ENCODE data around the gene COL15A1. TPM values are rescaled to one million over a fixed set of nuclear protein-coding genes. Genes with fewer than 3 reads are reported as not detected.
A peak's percentile ranks its signal among the peaks of the same experiment; 100 is the strongest.

COL15A1 gene
- total RNA-seq, 1 donor from 2014 or later, result 8.0 TPM

DNA sequence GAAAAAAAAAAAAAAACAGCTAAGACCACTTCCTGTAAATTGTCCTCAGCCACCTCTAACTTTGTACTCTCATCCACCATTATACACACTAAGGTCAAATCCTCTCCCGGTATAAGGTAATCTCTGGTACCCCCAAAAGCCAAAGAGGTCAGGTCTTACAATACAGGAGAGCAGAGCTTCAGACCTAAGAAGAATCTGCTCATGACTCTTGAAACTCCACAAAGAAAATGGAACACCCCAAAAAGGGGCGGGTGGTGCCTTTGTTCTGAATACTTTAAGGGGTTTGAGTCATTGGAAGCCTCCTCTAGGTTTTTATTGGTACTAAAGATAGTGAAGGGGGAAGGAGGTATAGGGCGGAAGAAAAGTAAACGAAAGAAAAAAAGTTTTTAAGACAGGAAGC, 69.8 kb downstream of the COL15A1 start:
- Histone ChIP-seq H3K36me3 (no peaks in the 10 kb centered on the region), H3K27me3 (ENCODE audit: low read depth) (no peaks in the 10 kb centered on the region), H3K9me3 (peaks cover 3% of the 10 kb centered on the region), H3K27ac (no peak overlapping the region), H3K4me1 (no peaks in the 10 kb centered on the region), H3K4me3 (no peak overlapping the region)
- TF ChIP-seq, protein P1, sequence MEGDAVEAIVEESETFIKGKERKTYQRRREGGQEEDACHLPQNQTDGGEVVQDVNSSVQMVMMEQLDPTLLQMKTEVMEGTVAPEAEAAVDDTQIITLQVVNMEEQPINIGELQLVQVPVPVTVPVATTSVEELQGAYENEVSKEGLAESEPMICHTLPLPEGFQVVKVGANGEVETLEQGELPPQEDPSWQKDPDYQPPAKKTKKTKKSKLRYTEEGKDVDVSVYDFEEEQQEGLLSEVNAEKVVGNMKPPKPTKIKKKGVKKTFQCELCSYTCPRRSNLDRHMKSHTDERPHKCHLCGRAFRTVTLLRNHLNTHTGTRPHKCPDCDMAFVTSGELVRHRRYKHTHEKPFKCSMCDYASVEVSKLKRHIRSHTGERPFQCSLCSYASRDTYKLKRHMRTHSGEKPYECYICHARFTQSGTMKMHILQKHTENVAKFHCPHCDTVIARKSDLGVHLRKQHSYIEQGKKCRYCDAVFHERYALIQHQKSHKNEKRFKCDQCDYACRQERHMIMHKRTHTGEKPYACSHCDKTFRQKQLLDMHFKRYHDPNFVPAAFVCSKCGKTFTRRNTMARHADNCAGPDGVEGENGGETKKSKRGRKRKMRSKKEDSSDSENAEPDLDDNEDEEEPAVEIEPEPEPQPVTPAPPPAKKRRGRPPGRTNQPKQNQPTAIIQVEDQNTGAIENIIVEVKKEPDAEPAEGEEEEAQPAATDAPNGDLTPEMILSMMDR (IDR thresholded peaks at IDR 0.05), result no peak
- ATAC-seq, result no peak
- intact Hi-C loops (cut with DNase I), result no loop called here
- DNase-seq, result no peak

DNA sequence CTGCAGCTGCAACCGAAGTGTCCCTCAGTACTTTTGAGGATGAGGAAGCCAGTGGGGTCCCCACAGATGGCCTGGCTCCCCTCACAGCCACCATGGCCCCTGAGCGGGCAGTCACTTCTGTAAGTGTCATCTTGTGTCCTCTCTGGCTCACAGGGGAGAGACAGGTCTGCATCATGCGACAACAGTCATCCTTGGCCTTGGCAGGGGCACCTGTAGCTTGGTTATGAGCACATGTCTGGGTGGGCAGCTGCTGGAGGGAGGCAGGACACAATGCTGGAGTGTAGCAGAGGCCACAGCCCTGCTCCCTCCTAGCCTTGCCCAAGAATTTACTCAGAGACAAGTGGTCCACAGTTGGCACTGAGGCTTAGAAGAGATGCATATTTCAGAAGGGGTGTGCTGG, 71.7 kb downstream of the COL15A1 start:
- H3K27ac ChIP-seq, result no peak overlapping the region
- H3K9me3 ChIP-seq, result peaks cover 1% of the 10 kb centered on the region
- H3K4me1 ChIP-seq, result no peaks in the 10 kb centered on the region
- intact Hi-C loops (cut with DNase I), result no loop called here
- H3K4me3 ChIP-seq, result no peak overlapping the region
- H3K27me3 ChIP-seq (ENCODE audit: low read depth), result no peaks in the 10 kb centered on the region
- H3K36me3 ChIP-seq, result no peaks in the 10 kb centered on the region
- TF ChIP-seq, protein P1 (IDR thresholded peaks at IDR 0.05), result no peak
- DNase-seq (no peak), ATAC-seq (peak in 1 of 2 donors; percentile 11)

DNA sequence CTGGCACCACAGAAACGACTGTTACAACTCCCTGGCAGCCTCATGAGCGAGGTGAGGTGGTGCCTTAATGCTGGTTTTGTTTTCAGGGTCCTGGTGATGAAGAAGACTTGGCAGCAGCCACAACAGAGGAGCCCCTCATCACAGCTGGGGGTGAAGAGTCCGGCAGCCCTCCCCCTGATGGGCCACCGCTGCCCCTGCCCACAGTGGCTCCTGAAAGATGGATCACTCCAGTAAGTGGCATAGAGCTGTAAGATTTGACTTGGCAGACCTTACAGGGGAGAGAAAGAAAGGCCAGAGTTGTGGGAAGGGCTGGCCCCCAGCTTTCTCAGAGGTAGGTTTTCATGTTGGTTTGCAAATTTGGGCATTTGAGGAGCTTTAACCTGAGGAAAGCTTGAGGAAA, 72.2 kb downstream of the COL15A1 start:
- no peak overlapping the region for H3K27ac ChIP-seq
- ATAC-seq (no peak), DNase-seq (no peak)
- no peaks in the 10 kb centered on the region for H3K9me3 ChIP-seq
- TF ChIP-seq, protein P1 (IDR thresholded peaks at IDR 0.05), result no peak
- H3K4me1 ChIP-seq, result no peaks in the 10 kb centered on the region
- intact Hi-C loops (cut with DNase I), result no loop called here
- no peak overlapping the region for H3K4me3 ChIP-seq
- H3K36me3 ChIP-seq, result no peaks in the 10 kb centered on the region
- H3K27me3 ChIP-seq (ENCODE audit: low read depth), result no peaks in the 10 kb centered on the region

DNA sequence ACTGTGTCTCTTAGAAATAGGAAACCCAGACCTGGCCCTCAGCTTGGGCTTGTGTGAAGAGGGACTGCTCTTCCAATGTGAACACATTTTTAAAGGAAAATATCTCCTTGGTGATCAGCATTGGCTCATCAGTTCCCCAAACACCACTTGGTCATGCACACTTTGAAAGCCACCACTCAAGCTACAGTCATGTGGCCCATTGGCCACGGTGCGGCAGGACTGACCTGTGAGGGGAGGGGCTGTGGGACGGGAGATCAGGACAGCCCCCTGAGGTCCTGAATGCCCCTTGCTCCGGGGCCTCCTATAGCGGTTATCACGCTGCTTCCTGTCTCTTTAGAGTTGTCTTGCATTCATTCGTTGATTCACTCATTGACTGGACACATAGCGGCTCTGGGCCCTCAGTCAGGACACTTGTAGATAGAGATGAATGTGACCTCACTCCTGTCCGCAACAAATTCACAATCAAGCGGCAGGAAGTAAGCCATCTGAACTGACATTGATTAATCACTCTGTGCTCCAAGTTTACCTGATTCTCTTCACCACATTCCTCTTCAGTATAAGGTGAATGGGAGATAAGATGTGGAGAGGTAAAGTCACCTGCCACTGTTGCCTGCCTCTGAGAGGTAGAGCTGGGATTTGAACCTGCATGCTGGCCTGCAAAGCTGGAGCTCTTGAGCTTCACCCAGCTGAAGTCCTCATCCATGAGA, 73.1 kb downstream of the COL15A1 start:
- no peaks in the 10 kb centered on the region for H3K4me1 ChIP-seq
- H3K27me3 ChIP-seq (ENCODE audit: low read depth), result no peaks in the 10 kb centered on the region
- no peaks in the 10 kb centered on the region for H3K9me3 ChIP-seq
- H3K4me3 ChIP-seq, result no peak overlapping the region
- intact Hi-C loops (cut with DNase I), result no loop called here
- ATAC-seq (no peak), DNase-seq (no peak)
- H3K36me3 ChIP-seq, result no peaks in the 10 kb centered on the region
- no peak overlapping the region for H3K27ac ChIP-seq
- TF ChIP-seq, protein P1 (IDR thresholded peaks at IDR 0.05), result no peak

DNA sequence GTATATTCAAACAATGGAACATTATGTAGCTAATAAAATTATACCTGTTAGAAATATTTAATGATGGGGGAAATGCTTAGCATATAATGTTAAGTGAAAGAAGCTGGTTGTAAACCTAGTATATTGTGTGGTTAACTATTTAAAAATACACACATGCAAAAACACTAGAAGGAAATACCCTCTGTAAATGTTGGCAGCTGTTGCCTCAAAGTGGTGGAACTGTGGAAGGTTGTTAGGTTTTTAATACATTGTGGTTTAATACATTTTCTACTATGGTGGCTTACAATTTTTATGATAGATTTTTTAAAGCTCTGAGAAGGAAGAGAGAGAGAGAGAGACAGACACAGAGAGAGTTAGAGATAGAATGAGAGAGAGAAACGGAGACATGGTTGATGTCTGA, 74.9 kb downstream of the COL15A1 start:
- no peak overlapping the region for H3K4me3 ChIP-seq
- intact Hi-C loops (cut with DNase I), result no loop called here
- H3K36me3 ChIP-seq, result no peaks in the 10 kb centered on the region
- DNase-seq, result no peak
- no peaks in the 10 kb centered on the region for H3K4me1 ChIP-seq
- H3K27ac ChIP-seq, result no peak overlapping the region
- ATAC-seq, result no peak
- H3K9me3 ChIP-seq, result no peaks in the 10 kb centered on the region
- H3K27me3 ChIP-seq (ENCODE audit: low read depth), result no peaks in the 10 kb centered on the region
- TF ChIP-seq, protein P1 (IDR thresholded peaks at IDR 0.05), result no peak

Measured in lower lobe of right lung (tissue), 2 donors.